G401 (cell line): ENCODE data around the gene PODXL2. TPM values are rescaled to one million over a fixed set of nuclear protein-coding genes. Genes with fewer than 3 reads are reported as not detected.
A peak's percentile ranks its signal among the peaks of the same experiment; 100 is the strongest.
"Not testable (repeated sequence)": the region's sequence is repeated elsewhere in the genome, so short reads cannot be mapped to it uniquely, and the experiment has no call there.

Source experiments
- DNase-seq: peaks from one replicate; pipeline ENCODE4 v3.0.0-alpha.2; 2015; ENCODE audit warnings: low spot score
- in situ Hi-C: cut with HindIII; loops from 2 replicates; pipeline ENCODE4 v1.10.0; 2016; ENCODE audit warnings: low sequenced_read_pairs, mixed read lengths
- total RNA-seq: library from RNA; depleted of rRNA; stranded (reverse); fragments of >200 nt; shearing (Covaris generic); gene quantifications from 2 replicates; pipeline ENCODE4 v1.2.3, GENCODE V29; 2014

PODXL2 gene
- total RNA-seq, 1 experiment from 2014 or later = 66.7 TPM

GRCh38 chr3:127651516-127652172, 22.7 kb downstream of the PODXL2 start:
- in situ Hi-C loops = no loop called here
- DNase-seq = no peak

GRCh38 chr3:127652246-127652995, 23.4 kb downstream of the PODXL2 start:
- DNase-seq = peak; percentile 81
- in situ Hi-C loops = no loop called here

DNA sequence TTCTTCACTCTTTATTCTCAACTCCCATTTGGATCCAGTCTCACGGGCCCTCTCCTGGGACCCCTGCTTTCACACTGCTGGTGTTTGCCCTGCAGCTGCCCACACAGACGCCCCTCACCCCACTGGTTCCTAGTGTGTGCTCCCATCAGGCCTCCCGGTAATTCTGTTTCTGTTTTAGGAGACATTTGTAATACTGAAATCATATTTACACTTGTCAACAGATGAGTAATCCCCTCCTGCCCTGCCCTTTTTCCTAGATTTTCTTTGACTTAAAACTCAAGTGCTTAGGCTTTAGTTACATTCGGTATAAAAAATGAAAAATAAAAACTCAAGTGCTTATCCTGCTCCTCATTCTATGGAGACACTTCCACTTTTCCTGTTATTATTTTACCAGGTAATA, 25.4 kb downstream of the PODXL2 start:
- in situ Hi-C loops = no loop called here

GRCh38 chr3:127654993-127655392, 26.0 kb downstream of the PODXL2 start:
- in situ Hi-C loops, DNase-seq: not testable (repeated sequence)

More for the DNA sequence above, 25.4 kb downstream of the PODXL2 start:
- DNase-seq = no peak

DNA sequence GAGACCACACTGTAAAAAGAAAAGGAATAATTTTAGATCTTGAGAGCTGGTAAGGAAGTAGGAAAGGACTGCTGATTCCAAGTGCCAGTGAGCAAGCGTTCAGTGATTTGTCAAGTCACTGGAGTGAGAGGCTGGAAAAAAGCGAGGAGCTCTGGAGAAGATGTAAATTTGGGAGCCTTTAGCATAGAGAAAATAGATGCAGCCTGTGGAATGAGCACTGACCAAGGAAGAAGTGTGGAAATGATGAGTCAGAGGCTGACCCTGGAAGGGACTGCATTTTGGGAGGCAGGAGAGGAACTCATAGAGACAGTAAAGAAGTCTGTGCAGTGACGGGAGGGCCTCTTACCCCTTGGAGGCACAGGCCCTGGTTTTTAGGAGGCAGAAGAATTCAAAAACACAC, 26.7 kb downstream of the PODXL2 start:
- no peak for DNase-seq
- in situ Hi-C loops = no loop called here

DNA sequence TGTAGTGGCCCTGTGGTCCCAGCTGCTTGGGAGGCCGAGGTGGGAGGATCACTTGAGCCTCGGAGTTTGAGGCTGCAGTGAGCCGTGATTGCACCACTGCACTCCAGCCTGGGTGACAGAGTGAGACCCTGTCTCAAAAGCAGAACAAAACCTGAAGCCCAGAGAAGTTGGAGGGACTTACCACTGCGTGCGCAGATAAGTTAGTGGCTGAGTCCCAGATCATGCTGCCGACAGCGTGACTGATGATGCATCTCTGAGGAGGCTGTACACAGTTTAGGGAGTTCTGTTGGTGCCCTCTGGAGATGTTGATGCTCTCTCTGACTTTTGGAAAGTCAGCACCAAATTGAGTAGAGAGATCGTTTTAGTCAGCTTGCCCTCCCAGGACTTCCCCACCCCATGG, 27.9 kb downstream of the PODXL2 start:
- in situ Hi-C loops = no loop called here
- no peak for DNase-seq

DNA sequence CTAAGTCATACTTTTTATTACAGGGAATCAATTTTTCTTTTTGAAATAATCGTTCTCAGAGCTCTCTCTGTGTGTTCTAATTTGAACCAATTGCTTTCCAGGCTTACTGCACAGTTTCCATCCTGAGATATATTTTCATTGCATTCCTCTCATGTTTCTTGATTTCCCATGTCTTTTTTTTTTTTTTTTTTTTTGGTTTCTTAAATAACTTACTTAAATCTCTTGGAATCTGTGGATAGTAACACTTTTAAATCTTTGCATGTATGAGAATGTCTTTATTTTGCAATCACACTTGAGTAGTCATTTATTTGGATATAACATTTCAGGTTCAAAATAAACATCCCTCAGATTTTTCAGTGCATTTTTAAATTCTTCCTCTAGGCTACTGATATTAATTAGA, 29.2 kb downstream of the PODXL2 start:
- DNase-seq = no peak
- in situ Hi-C loops = no loop called here

- in situ Hi-C loops = no loop called here
- DNase-seq = no peak
These were observed 31.8 kb downstream of the PODXL2 start for GRCh38 chr3:127660621-127661251.

DNA sequence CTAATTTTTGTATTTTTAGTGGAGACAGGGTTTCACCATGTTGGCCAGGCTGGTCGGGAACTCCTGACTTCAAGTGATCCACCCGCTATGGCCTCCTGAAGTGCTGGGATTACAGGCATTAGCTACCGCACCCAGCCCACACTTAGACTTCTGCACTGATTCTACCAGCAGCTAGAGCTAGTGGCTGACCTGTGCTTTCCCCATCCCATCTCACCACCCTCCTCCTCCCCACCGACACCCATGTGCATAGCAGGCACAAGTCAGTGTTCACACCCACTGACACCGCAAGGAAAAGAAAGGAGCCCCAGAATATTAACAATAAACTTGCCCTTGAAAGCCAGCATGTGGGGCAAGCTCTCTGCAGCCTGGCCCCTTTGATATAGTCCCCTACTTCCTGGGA, 32.6 kb downstream of the PODXL2 start:
- DNase-seq = no peak
- in situ Hi-C loops = no loop called here

GRCh38 chr3:127662001-127662469, 33.0 kb downstream of the PODXL2 start:
- in situ Hi-C loops = no loop called here
- DNase-seq = no peak

- in situ Hi-C loops = no loop called here
- DNase-seq = peak; percentile 59
These were observed 34.2 kb downstream of the PODXL2 start for GRCh38 chr3:127663151-127663550.

- in situ Hi-C loops = no loop called here
- DNase-seq = no peak
These were observed 36.2 kb downstream of the PODXL2 start for GRCh38 chr3:127665165-127665564.

- in situ Hi-C loops = no loop called here
- no peak for DNase-seq
These were observed 36.6 kb downstream of the PODXL2 start for GRCh38 chr3:127665586-127665985.

DNA sequence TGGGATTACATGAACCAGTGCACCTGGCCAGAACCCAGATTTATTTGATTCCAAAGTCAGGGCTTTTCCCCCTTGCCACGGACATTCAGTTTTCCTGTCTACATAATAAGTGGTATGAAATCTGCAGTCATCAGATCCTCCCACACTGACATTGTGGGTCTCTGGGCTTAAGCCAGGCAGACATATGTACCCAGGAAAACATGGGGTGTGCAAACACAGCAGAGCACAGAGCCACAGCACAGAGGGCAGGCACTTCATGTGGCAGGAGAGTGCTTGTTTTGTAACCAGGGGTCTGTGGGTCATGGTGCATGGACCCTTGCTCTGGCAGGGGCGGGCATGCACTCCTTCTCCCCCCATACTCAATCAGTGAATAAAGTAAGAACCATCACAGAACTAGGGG, 37.7 kb downstream of the PODXL2 start:
- in situ Hi-C loops = no loop called here
- DNase-seq = peak; percentile 54

- in situ Hi-C loops = no loop called here
- peak; percentile 90 for DNase-seq
These were observed 38.2 kb downstream of the PODXL2 start for GRCh38 chr3:127667119-127667681.

DNA sequence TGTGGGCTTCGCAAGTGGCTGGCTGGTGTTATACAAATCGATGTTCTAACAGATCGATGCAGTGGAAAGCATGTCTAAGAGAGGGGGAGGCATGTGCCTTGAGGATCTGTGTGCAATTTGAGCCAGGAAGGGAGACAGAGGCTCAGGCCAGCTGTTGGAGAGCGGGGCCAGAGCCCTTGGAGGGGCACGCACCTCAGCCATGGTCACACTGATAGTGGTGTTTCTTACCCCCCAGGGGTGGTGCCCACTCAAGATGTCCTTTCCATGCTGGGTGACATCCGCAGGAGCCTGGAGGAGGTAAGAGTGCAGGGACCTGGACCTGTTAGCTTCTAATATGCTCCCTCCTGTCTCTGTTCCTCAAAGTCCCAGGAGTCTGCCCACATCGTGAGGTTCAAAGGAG, 39.9 kb downstream of the PODXL2 start:
- in situ Hi-C loops = no loop called here
- no peak for DNase-seq

DNA sequence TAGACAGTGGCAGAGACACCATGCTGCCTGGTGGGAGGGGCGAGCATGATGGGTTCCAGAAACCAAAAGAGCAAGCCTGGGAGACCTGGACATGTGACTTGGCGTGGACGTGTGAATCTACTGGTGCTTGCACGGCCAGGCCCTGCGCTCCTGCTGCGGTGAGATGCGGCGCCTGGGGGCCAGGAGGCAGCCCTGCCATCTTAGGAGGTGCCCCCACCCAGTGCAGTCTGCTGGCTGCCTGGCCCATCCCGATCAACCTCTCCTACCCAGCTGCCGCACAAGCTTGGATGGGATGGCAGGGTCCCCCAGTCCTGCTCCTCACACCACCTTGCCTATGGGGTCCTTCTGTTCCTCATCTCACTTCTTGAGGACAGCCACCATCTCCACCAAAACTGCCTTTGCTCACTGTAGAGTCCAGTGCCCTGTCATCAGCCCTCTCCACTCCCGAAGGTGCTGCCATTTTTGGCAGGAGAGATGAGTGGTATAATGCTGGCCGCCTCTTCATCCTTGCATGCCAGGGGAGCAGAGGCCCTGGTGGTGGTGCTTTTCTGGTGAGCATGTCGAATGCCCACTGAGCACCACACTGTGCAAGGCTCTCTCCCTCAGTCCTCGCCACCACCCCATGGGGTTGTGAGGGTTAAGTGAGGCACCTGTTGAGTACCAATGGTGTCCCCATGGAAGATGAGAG, 40.7 kb downstream of the PODXL2 start:
- DNase-seq = no peak
- in situ Hi-C loops = no loop called here

DNA sequence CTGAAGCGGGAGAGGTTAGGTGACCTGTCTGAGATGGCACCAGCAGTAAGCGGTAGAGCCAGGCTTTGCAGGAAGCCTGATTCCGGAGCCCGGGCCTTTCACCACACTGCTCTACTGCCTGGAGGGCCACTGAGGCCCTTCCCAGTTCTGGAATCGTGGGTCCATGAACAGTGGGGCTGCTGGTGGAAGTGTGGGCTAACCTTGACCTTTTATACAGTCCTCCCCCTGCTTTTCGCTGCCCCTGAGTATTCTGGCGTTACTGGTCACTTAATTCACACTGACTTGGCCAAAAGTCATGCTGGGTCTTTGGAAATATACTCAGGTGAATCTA, 41.2 kb downstream of the PODXL2 start:
- in situ Hi-C loops = no loop called here

GRCh38 chr3:127670761-127671522, 42.0 kb downstream of the PODXL2 start:
- in situ Hi-C loops = no loop called here

More for the DNA sequence above, 41.2 kb downstream of the PODXL2 start:
- DNase-seq = no peak

More at GRCh38 chr3:127670761-127671522, 42.0 kb downstream of the PODXL2 start:
- no peak for DNase-seq
